ENCODE data around the gene TBCD.
"Not testable (repeated sequence)": the region's sequence is repeated elsewhere in the genome, so short reads cannot be mapped to it uniquely, and the experiment has no call there.

The TBCD gene

GRCh38 chr17:82949361-82949760 is 197.5 kb downstream of the TBCD start:
- no peak overlapping the region for H3K4me3 ChIP-seq (ENCODE audit: low read depth, low read length)

- H3K4me3 ChIP-seq (ENCODE audit: low read depth, low read length): no peak overlapping the region
Observed at GRCh38 chr17:82949984-82950383, 198.1 kb downstream of the TBCD start.

- no peak overlapping the region for H3K4me3 ChIP-seq (ENCODE audit: low read depth, low read length)
Observed at GRCh38 chr17:82950525-82951102, 198.7 kb downstream of the TBCD start.

GRCh38 chr17:82952019-82952418 is 200.2 kb downstream of the TBCD start:
- no peak overlapping the region for H3K4me3 ChIP-seq (ENCODE audit: low read depth, low read length)

GRCh38 chr17:82955106-82955505 is 203.2 kb downstream of the TBCD start:
- H3K4me3 ChIP-seq (ENCODE audit: low read depth, low read length): not testable (repeated sequence)

- not testable (repeated sequence) for H3K4me3 ChIP-seq (ENCODE audit: low read depth, low read length)
Observed at GRCh38 chr17:82955627-82956026, 203.8 kb downstream of the TBCD start.

GRCh38 chr17:82956146-82956725 is 204.4 kb downstream of the TBCD start:
- H3K4me3 ChIP-seq (ENCODE audit: low read depth, low read length): no peak overlapping the region

GRCh38 chr17:82956726-82957468 is 205.0 kb downstream of the TBCD start:
- H3K4me3 ChIP-seq (ENCODE audit: low read depth, low read length): no peak overlapping the region

GRCh38 chr17:82957469-82957795 is 205.6 kb downstream of the TBCD start:
- H3K4me3 ChIP-seq (ENCODE audit: low read depth, low read length): no peak overlapping the region

- no peak overlapping the region for H3K4me3 ChIP-seq (ENCODE audit: low read depth, low read length)
Observed at GRCh38 chr17:82957961-82958561, 206.2 kb downstream of the TBCD start.

- H3K4me3 ChIP-seq (ENCODE audit: low read depth, low read length): no peak overlapping the region
Observed at GRCh38 chr17:82959242-82959930, 207.5 kb downstream of the TBCD start.

- H3K4me3 ChIP-seq (ENCODE audit: low read depth, low read length): no peak overlapping the region
Observed at GRCh38 chr17:82959990-82960418, 208.1 kb downstream of the TBCD start.

GRCh38 chr17:82960419-82961271 is 208.8 kb downstream of the TBCD start:
- no peak overlapping the region for H3K4me3 ChIP-seq (ENCODE audit: low read depth, low read length)

- no peak overlapping the region for H3K4me3 ChIP-seq (ENCODE audit: low read depth, low read length)
Observed at GRCh38 chr17:82961366-82962162, 209.7 kb downstream of the TBCD start.

- no peak overlapping the region for H3K4me3 ChIP-seq (ENCODE audit: low read depth, low read length)
Observed at GRCh38 chr17:82962163-82962720, 210.4 kb downstream of the TBCD start.

- no peak overlapping the region for H3K4me3 ChIP-seq (ENCODE audit: low read depth, low read length)
Observed at GRCh38 chr17:82963104-82963950, 211.5 kb downstream of the TBCD start.

GRCh38 chr17:82964451-82964850 is 212.6 kb downstream of the TBCD start:
- H3K4me3 ChIP-seq (ENCODE audit: low read depth, low read length): not testable (repeated sequence)

GRCh38 chr17:82964851-82965341 is 213.0 kb downstream of the TBCD start:
- H3K4me3 ChIP-seq (ENCODE audit: low read depth, low read length): no peak overlapping the region
